Heart right ventricle (tissue), 16 donors: Measurements from ENCODE around the gene CHAC1. TPM values are rescaled to one million over a fixed set of nuclear protein-coding genes. Genes with fewer than 3 reads are reported as not detected.
A peak's percentile ranks its signal among the peaks of the same experiment; 100 is the strongest.

Source experiments
- ATAC-seq, 8 donors: fragments of 200-7000 bp; cut with Tn5 transposase; one replicate each; pipeline ENCODE4 v1.9.1; 2020; ENCODE audit warnings: mild to moderate bottlenecking in 8 of 8, moderate library complexity in 8 of 8, moderate number of reproducible peaks in 1 of 8
- DNase-seq, 2 donors: peaks; one replicate each; pipeline ENCODE4 v3.0.0-alpha.2; 2020
- H3K27ac ChIP-seq, 10 donors: fragments of 200-600 bp; sonication (generic) in 2 of 10; one replicate each; pipeline versions ENCODE4 v1.5.0 to v1.8.0; 2020 to 2022; ENCODE audit warnings: mild to moderate bottlenecking in 3 of 10
- H3K27me3 ChIP-seq, 7 donors: fragments of 200-600 bp; one replicate each; pipeline ENCODE4 v1.8.0; 2021 to 2022; ENCODE audit warnings: mild to moderate bottlenecking in 2 of 7
- H3K36me3 ChIP-seq, 9 donors: fragments of 200-600 bp; sonication (generic) in 1 of 9; one replicate each; pipeline versions ENCODE4 v1.5.0 to v1.8.0; 2020 to 2022; ENCODE audit warnings: mild to moderate bottlenecking in 2 of 9
- H3K4me1 ChIP-seq, 9 donors: fragments of 200-600 bp; sonication (generic) in 1 of 9; one replicate each; pipeline versions ENCODE4 v1.5.0 to v1.8.0; 2020 to 2022; ENCODE audit warnings: mild to moderate bottlenecking in 4 of 9
- H3K4me3 ChIP-seq, 10 donors: fragments of 200-600 bp; sonication (generic) in 2 of 10; one replicate each; pipeline versions ENCODE4 v1.5.0 to v1.8.0; 2020 to 2022; ENCODE audit warnings: mild to moderate bottlenecking in 7 of 10, moderate library complexity in 2 of 10
- H3K9me3 ChIP-seq, 11 donors: fragments of 200-600 bp in 10 of 11; sonication (generic) in 2 of 11; one replicate each; pipeline versions ENCODE4 v1.5.0 to v1.8.0; 2013 to 2022; ENCODE audit warnings: mild to moderate bottlenecking in 2 of 11, control low read depth in 1 of 11, moderate library complexity in 1 of 11
- WGBS, 2 donors: extraction: QIAGEN DNeasy Blood & Tissue Kit; methylation state at CpG; one replicate each; pipeline ENCODE4 v1.1.7; 2013; ENCODE audit warnings: inconsistent platforms in 1 of 2; 5-methylcytosine and 5-hydroxymethylcytosine counted together
- intact Hi-C, 10 donors: fragments of 100-400 bp; cut with DNase I; formaldehyde crosslinking; loops; one replicate each; pipeline versions ENCODE4 v1.11.1 to v1.14.2; 2022
- polyA plus RNA-seq, 2 donors: library from polyadenylated mRNA; stranded (reverse); fragments of 200-250 nt; gene quantifications; one replicate each; pipeline ENCODE4 v1.2.3, GENCODE V29; 2013
- total RNA-seq, 10 donors: library from RNA; stranded (reverse); fragmentation: NEBNext Ultra II Directional in 3 of 10; extraction: Animal tissue kit (Norgen Biotek cat#: 25700) in 3 of 10; gene quantifications; one replicate each; pipeline versions ENCODE4 v1.2.1 to v1.2.4, GENCODE V29; 2021 to 2023
- TF ChIP-seq, protein P1 (sequence below), 9 donors: fragments of 200-600 bp; sonication (generic) in 2 of 9; IDR thresholded peaks; one replicate each; pipeline versions ENCODE4 v1.5.0 to v1.8.0; 2021 to 2022; ENCODE audit warnings: antibody characterized with exemption in 9 of 9, mild to moderate bottlenecking in 5 of 9, moderate library complexity in 1 of 9
- donor health status: Arrhythmogenic right ventricular cardiomyopathy.
- donor health status: ischemic (EF 13 %, LVEDD 7.1; RV severe dilation, severe dysfunction).
- donor health status: healthy with polysubstance abuse.
- donor health status: DM: no; HTN: yes; CAD: no.
- donor health status: DM: no; HTN: no; CAD: no.
- donor health status: ischemic (EF 25% LVEDD 6.9; RV normal size, moderate dysfunction).
- donor health status: ischemic (EF 25% LVEDD 5.7; RV mildly dilated, moderate dysfunction).
- donor health status: healthy.
- donor health status: DM: yes; HTN: yes; CAD: no.
- donor health status: Ischemic cardiomyopathy.
- donor health status: ischemic (EF 35%, LVEDD 5.7; RV mildly dilated, moderate dysfunction).
- donor health status: nonischemic (EF 11% LVEDD 7.7; RV severe dilation, severe dysfunction).
- donor health status: DM: yes; HTN: yes; CAD: no.
- donor health status: PGD.
- donor health status: ischemic (EF 29% LVEDD 5.4; RV normal size, mild dysfunction).
- donor health status: nonischemic (EF 23%, LVEDD 6.1; RV moderate dilation, normal function).

Gene CHAC1
- total and polyA plus RNA-seq, 12 donors = 0.31 to 7.6 (median 1.7) TPM

DNA sequence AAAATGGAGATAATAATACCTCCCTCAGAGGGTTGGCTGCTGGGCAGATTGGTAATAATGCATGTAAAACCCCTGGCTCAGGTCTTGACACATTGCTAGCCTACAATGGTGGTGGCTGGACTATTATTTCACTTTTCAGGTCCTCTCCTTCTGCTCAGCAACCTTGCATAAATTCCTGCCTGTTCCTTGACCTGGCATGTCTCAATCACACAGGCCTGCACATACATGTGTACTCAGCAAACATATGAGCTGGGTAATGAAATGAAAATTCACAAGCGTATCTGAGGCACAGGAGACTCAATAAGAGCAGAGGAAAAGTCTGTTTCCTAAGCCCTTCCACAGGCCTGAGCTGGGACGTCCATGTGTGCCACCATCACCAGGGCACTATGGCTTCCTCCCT is 41.6 kb upstream of the CHAC1 start:
- ATAC-seq = no peak
- no peak for DNase-seq
- TF ChIP-seq, protein P1, sequence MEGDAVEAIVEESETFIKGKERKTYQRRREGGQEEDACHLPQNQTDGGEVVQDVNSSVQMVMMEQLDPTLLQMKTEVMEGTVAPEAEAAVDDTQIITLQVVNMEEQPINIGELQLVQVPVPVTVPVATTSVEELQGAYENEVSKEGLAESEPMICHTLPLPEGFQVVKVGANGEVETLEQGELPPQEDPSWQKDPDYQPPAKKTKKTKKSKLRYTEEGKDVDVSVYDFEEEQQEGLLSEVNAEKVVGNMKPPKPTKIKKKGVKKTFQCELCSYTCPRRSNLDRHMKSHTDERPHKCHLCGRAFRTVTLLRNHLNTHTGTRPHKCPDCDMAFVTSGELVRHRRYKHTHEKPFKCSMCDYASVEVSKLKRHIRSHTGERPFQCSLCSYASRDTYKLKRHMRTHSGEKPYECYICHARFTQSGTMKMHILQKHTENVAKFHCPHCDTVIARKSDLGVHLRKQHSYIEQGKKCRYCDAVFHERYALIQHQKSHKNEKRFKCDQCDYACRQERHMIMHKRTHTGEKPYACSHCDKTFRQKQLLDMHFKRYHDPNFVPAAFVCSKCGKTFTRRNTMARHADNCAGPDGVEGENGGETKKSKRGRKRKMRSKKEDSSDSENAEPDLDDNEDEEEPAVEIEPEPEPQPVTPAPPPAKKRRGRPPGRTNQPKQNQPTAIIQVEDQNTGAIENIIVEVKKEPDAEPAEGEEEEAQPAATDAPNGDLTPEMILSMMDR (IDR thresholded peaks at IDR 0.05) = no peak
- WGBS, 2 donors = 86 to 93% methylated on average over 2 of the region's 2 CpGs
- H3K9me3 ChIP-seq = no peaks in the 10 kb centered on the region
- intact Hi-C loops = no loop called here
- H3K4me1 ChIP-seq = peaks cover 11 to 77% (median 39%) of the 10 kb centered on the region in 9 donors
- peak overlapping the region in 1 of 10 donors; percentile 18 for H3K27ac ChIP-seq
- no peak overlapping the region for H3K4me3 ChIP-seq
- H3K27me3 ChIP-seq = no peaks in the 10 kb centered on the region
- no peaks in the 10 kb centered on the region for H3K36me3 ChIP-seq

DNA sequence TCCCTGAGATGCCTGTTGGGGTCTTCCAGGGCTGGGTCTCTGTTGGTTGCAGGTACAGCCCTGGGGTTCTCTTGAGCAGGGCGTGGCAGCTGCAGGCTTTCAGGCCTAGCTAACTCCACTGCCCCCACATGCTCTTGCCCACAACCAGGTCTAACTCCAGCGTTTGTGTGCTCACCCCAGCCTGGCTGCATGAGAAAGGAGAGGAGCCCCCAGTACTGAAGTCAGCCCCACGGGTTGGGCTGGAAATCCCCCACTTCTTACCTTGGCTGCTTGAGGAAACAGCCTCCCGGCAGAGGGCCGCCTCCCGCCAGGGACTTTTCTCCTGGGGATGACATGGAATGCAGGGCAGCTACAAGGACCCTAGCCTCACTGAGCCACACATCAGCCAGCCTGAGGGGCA is 40.8 kb upstream of the CHAC1 start:
- Histone ChIP-seq H3K4me3 (no peak overlapping the region), H3K4me1 (peaks cover 3 to 77% (median 31%) of the 10 kb centered on the region in 9 donors), H3K27me3 (no peaks in the 10 kb centered on the region), H3K9me3 (no peaks in the 10 kb centered on the region), H3K36me3 (no peaks in the 10 kb centered on the region), H3K27ac (peak overlapping the region in 2 of 10 donors; percentile 10 to 21)
- TF ChIP-seq, protein P1 (IDR thresholded peaks at IDR 0.05) = no peak
- intact Hi-C loops = no loop called here
- DNase-seq (no peak), ATAC-seq (no peak)
- 71 to 73% methylated on average over 5 to 6 of the region's 6 CpGs for WGBS, 2 donors

DNA sequence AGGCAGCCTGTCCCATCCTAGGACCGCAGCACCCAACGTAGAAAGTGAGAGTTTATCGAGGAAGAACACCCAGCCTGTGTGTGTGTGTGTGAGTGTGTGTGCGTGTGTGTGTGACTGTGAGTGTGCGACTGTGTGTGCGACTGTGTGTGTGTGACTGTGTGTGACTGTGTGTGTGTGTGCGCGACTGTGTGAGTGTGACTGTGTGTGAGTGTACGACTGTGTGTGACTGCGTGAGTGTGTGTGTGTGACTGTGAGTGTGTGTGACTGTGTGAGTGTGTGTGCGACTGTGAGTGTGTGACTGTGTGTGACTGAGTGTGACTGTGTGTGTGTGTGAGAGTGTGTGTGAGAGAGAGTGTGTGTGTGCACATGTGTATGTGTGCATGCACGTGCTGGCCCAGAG is 39.3 kb upstream of the CHAC1 start:
- 94 to 96% methylated on average over 12 of the region's 12 CpGs for WGBS, 2 donors
- TF ChIP-seq, protein P1 (IDR thresholded peaks at IDR 0.05) = no peak
- no peak for DNase-seq
- peaks cover 4 to 73% (median 27%) of the 10 kb centered on the region in 9 donors for H3K4me1 ChIP-seq
- no peaks in the 10 kb centered on the region for H3K9me3 ChIP-seq
- intact Hi-C loops = no loop called here
- no peak overlapping the region for H3K4me3 ChIP-seq
- no peaks in the 10 kb centered on the region for H3K27me3 ChIP-seq
- peak overlapping the region in 3 of 10 donors; percentile 4 to 88 (median 83) for H3K27ac ChIP-seq
- H3K36me3 ChIP-seq = no peaks in the 10 kb centered on the region
- ATAC-seq = no peak

DNA sequence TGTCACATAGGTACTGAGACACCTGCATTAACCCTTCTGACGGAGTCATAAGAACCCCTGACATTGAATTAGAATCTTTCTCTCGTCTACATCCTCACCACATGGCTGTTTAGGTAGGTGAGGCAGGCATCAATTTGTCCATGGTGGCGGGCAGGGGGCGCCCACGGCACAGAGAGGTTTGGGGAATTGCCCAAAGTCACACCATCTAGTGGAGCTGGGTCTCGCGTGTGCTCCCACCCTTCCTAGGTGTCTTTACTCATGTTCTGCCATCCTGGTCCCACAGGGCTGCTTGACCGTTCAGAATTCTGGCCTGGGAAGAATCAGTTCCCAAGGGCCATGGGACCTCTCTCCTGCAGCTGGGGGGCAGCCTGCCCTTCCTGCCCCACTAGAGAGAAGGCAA is 38.8 kb upstream of the CHAC1 start:
- Histone ChIP-seq H3K4me1 (peaks cover 4 to 72% (median 26%) of the 10 kb centered on the region in 9 donors), H3K27me3 (no peaks in the 10 kb centered on the region), H3K36me3 (no peaks in the 10 kb centered on the region), H3K9me3 (no peaks in the 10 kb centered on the region), H3K27ac (peak overlapping the region; percentile 3 to 90 (median 68)), H3K4me3 (no peak overlapping the region)
- TF ChIP-seq, protein P1 (IDR thresholded peaks at IDR 0.05) = no peak
- DNase-seq (no peak), ATAC-seq (no peak)
- 84 to 86% methylated on average over 8 of the region's 8 CpGs for WGBS, 2 donors
- intact Hi-C loops = no loop called here
